Measurements from ENCODE around the gene LRP2. TPM values are rescaled to one million over a fixed set of nuclear protein-coding genes. Genes with fewer than 3 reads are reported as not detected.

The LRP2 gene
- total and polyA plus RNA-seq, 2 of the 8 experiments (the other 6 are each of a cell fraction or from before 2014, with no cell fraction given), result 2.0 to 2.9 TPM

DNA sequence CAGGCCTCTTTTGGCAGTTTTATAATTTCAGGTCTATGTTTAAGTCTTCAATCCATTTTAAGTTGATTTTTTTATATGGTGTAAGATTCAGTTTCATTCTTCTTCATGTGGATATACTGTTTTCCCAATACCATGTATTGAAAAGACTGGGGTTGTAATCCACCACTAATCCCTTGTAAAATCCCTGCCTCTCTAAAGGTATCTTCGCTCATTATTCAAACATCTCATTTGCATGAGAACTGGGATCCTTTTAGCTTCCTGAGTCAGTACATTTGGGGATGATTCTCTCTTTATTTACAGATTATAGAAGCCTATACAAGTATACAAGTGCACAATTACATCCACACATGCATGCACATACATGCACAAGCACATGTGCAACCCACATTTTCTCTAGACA lies 267.7 kb downstream of the LRP2 start:
- no peaks in the 10 kb centered on the region; a peak in 2 of 7 replicates for H3K27me3 ChIP-seq (replicated peaks in 1 of 4; ENCODE audit: control insufficient read depth in 3 of 4, extremely low read depth in 1 of 4, insufficient read depth in 3 of 4, low read length in 3 of 4)
- POLR2A ChIA-PET (ENCODE audit: partially characterized antibody), result no interaction called here
- TF ChIP-seq TAF7 (optimal IDR thresholded peaks at IDR 0.05; ENCODE audit: borderline replicate concordance, low read depth, low read length) (no peak), ZNF274 (IDR thresholded peaks at IDR 0.05; ENCODE audit: borderline replicate concordance, extremely low read depth, low read length) (no peak), CBX8 (IDR thresholded peaks at IDR 0.05; ENCODE audit: borderline replicate concordance, low read depth, low read length) (no peak), NANOG (IDR thresholded peaks at IDR 0.05; ENCODE audit: insufficient read depth, low read depth, low read length, poor library complexity, severe bottlenecking) (no peak), TEAD4 (IDR thresholded peaks at IDR 0.05; ENCODE audit: low read depth, low read length) (no peak), HDAC6 (IDR thresholded peaks at IDR 0.05; ENCODE audit: low read depth, low read length) (no peak), TAF1 (IDR thresholded peaks at IDR 0.05; ENCODE audit: low read depth, low read length) (no peak), SRF (IDR thresholded peaks at IDR 0.05; ENCODE audit: low read depth, low read length) (no peak), POLR2A (IDR thresholded peaks at IDR 0.05; ENCODE audit: control extremely low read depth in 1 of 2, low read depth in 2 of 2, low read length in 2 of 2) (no peak), FOSL1 (IDR thresholded peaks at IDR 0.05; ENCODE audit: insufficient read depth, low read depth, low read length) (no peak), CEBPB (IDR thresholded peaks at IDR 0.05; ENCODE audit: low read depth, low read length) (no peak), RFX5 (IDR thresholded peaks at IDR 0.05; ENCODE audit: borderline replicate concordance, low read depth, low read length) (no peak), SIX5 (IDR thresholded peaks at IDR 0.05; ENCODE audit: low read depth, low read length) (no peak)
- TF ChIP-seq, protein P1, sequence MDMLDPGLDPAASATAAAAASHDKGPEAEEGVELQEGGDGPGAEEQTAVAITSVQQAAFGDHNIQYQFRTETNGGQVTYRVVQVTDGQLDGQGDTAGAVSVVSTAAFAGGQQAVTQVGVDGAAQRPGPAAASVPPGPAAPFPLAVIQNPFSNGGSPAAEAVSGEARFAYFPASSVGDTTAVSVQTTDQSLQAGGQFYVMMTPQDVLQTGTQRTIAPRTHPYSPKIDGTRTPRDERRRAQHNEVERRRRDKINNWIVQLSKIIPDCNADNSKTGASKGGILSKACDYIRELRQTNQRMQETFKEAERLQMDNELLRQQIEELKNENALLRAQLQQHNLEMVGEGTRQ (IDR thresholded peaks at IDR 0.05; ENCODE audit: low read length), result no peak

More for the DNA sequence above, 267.7 kb downstream of the LRP2 start:
- Histone ChIP-seq H3K4ac (replicated peaks; ENCODE audit: insufficient read length, low read depth, low read length) (no peak overlapping the region), H3K79me2 (ENCODE audit: control insufficient read depth in 1 of 2, insufficient read depth in 2 of 2, low read length in 2 of 2) (no peaks in the 10 kb centered on the region), H3K56ac (replicated peaks; ENCODE audit: insufficient read length, low read depth, low read length) (no peak overlapping the region), H3K23me2 (ENCODE audit: low read depth, low read length) (no peaks in the 10 kb centered on the region; the same call in 1 of the 2 replicates), H3K79me1 (ENCODE audit: low read depth, low read length) (no peaks in the 10 kb centered on the region), H4K20me1 (replicated peaks in 1 of 2; ENCODE audit: control insufficient read depth in 1 of 2, insufficient read depth in 2 of 2, low read length in 2 of 2) (no peaks in the 10 kb centered on the region), H2BK15ac (ENCODE audit: low read length) (no peak overlapping the region), H3K23ac (ENCODE audit: insufficient read length) (no peak overlapping the region), H3K9ac (replicated peaks in 1 of 4; ENCODE audit: extremely low read depth in 1 of 4, low read depth in 3 of 4, low read length in 3 of 4) (no peak overlapping the region), H4K91ac (replicated peaks; ENCODE audit: insufficient read length, low read length) (no peak overlapping the region), H2AFZ (ENCODE audit: low read length) (no peak overlapping the region), H2BK12ac (ENCODE audit: low read depth, low read length) (no peak overlapping the region), H3K18ac (ENCODE audit: extremely low read depth, low read length) (no peak overlapping the region), H4K5ac (ENCODE audit: insufficient read length, low read depth, low read length) (no peak overlapping the region), H2BK5ac (ENCODE audit: low read depth, low read length) (no peak overlapping the region), H3K27ac (ENCODE audit: low read depth, low read length) (no peak overlapping the region), H3K9me3 (ENCODE audit: insufficient read depth in 2 of 2, low read depth in 1 of 2, low read length in 1 of 2) (no peaks in the 10 kb centered on the region), H3K4me1 (replicated peaks in 1 of 4; ENCODE audit: control insufficient read depth in 3 of 4, insufficient read depth in 4 of 4, low read length in 3 of 4) (no peaks in the 10 kb centered on the region), H3K4me3 (ENCODE audit: extremely low read depth in 1 of 4, insufficient read depth in 2 of 4, low read depth in 3 of 4, low read length in 4 of 4) (no peak overlapping the region), H3K4me2 (ENCODE audit: insufficient read depth in 1 of 2, low read depth in 2 of 2, low read length in 2 of 2) (no peak overlapping the region), H4K8ac (ENCODE audit: extremely low read depth, insufficient read depth, low read length) (no peak overlapping the region), H3K36me3 (ENCODE audit: control insufficient read depth in 2 of 4, insufficient read depth in 4 of 4, low read length in 3 of 4) (no peaks in the 10 kb centered on the region), H3K14ac (ENCODE audit: insufficient read length) (no peak overlapping the region), H2BK120ac (replicated peaks; ENCODE audit: low read depth, low read length) (no peak overlapping the region), H2BK20ac (ENCODE audit: low read length) (no peak overlapping the region), H2AK5ac (ENCODE audit: low read depth, low read length) (no peak overlapping the region)
- CTCF ChIA-PET (ENCODE audit: partially characterized antibody), result interaction anchor here (3.0 kb wide), 1 partner anchor 16 kb away, joined by 8 read pairs; no protein-coding TSS in a partner anchor
- FAIRE-seq (no peak), DNase-seq (ENCODE audit: low read depth in 1 of 2, low spot score in 2 of 2) (no peak)
- WGBS, 2 experiments (ENCODE audit: extremely low coverage in 1 of 2, insufficient coverage in 1 of 2, insufficient read length in 1 of 2, insufficient replicate concordance in 2 of 2, low coverage in 1 of 2, low lambda C conversion rate in 2 of 2, missing lambda C conversion rate in 1 of 2), result 93% methylated on average over 1 of the region's 1 CpG; no CpG with 5 or more reads in 1 of the 2 experiments

All from H1 (cell line).